GM10248 (cell line): ENCODE data around the gene BABAM2.

Experiments used
- CTCF ChIA-PET: fragments of 300-600 bp; sonication (Branson Sonifier 250); formaldehyde crosslinking; extraction: SDS; loops from one replicate; lab custom pipeline; 2021; ENCODE audit warnings: antibody characterized with exemption; lab: Yijun Ruan, JAX
- POLR2A ChIA-PET: fragments of 350-650 bp; sonication (Branson Sonifier 250); formaldehyde crosslinking; extraction: SDS; loops from one replicate; lab custom pipeline; 2020; ENCODE audit warnings: antibody characterized with exemption; lab: Yijun Ruan, JAX
- DNase-seq: peaks from one replicate; pipeline ENCODE4 v3.0.0; 2012; ENCODE audit errors: extremely low spot score
- TF ChIP-seq, protein P1 (sequence below): IDR thresholded peaks from 2 replicates; pipeline ENCODE4 v1.5.1; 2012; ENCODE audit warnings: mild to moderate bottlenecking, low read depth; ENCODE audit errors: extremely low read depth, missing control alignments, control extremely low read depth

BABAM2 gene

DNA sequence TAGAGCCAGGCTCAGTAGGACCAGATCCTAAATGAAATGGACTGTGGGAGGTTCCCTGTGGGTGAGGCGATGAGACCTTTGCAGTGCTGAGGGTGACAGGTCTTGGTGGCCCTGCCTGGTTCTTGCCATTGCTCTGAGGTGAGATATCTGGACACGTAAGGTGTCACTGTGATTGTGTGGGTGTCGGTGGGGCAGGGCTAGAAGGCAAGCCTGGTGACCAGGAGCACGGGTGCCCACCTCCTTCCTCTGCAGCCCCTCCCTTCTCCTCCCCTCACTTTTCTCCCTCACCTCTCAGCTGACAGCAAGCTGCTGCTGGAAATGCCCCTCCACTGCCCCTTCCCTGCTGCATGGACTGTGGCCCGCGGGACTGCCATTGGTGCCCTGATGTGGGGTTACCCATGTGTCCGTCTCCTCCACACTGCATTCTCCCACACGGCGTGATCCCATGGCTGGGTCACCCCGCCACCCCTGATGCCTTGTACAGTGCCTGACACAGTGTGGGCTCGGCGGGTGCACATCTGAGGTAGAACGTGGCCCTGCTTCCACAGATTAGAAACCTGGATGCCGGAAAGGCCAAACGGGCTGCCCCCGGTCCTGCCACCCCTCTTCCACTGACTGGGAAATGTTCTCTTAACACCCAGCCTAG is 446.6 kb downstream of the BABAM2 start:
- ChIA-PET POLR2A (no interaction called here), CTCF (interaction anchor here (1.3 kb wide), 1 partner anchor 10 kb away, joined by 4 read pairs; no protein-coding TSS in a partner anchor)
- DNase-seq = no peak
- TF ChIP-seq, protein P1, sequence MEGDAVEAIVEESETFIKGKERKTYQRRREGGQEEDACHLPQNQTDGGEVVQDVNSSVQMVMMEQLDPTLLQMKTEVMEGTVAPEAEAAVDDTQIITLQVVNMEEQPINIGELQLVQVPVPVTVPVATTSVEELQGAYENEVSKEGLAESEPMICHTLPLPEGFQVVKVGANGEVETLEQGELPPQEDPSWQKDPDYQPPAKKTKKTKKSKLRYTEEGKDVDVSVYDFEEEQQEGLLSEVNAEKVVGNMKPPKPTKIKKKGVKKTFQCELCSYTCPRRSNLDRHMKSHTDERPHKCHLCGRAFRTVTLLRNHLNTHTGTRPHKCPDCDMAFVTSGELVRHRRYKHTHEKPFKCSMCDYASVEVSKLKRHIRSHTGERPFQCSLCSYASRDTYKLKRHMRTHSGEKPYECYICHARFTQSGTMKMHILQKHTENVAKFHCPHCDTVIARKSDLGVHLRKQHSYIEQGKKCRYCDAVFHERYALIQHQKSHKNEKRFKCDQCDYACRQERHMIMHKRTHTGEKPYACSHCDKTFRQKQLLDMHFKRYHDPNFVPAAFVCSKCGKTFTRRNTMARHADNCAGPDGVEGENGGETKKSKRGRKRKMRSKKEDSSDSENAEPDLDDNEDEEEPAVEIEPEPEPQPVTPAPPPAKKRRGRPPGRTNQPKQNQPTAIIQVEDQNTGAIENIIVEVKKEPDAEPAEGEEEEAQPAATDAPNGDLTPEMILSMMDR = no peak

DNA sequence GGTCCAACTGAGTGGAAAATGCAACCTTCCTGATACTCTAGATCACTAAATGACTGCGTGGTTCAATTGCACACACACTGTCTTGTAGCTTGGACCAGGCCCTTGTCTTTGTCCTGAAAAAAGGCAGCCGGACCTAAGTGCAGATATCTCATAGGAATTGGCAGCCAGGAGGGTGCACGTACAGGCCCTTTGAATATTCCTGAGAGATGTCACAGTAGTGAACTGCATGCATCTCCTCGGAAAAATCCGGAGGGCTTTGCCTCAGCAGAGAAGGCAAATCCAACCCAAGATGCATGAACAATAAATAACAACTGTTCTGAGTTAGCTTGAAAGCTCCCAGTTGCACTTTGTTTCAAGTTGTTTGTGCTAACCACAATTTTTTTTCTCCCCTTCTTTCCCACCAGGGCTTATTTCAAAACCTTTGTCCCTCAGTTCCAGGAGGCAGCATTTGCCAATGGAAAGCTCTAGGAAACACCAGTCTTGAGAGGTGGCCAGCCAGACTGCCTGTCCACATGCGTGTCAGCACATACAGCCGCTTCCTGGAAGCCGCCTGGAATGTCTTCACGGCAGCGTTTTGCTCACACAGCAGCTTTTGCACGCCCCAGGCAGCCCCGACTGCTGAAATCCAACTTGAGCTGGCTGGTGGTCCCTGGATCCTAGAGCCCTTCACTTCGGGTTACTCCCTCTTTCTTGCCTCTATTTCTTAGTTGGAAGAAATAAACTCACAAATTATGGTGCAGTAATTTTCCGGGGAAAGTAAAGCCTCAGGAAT is 447.7 kb downstream of the BABAM2 start:
- ChIA-PET POLR2A (no interaction called here), CTCF (interaction anchor here (1.3 kb wide), 1 partner anchor 11 kb away, joined by 4 read pairs; no protein-coding TSS in a partner anchor)
- DNase-seq = no peak
- TF ChIP-seq, protein P1 = no peak

DNA sequence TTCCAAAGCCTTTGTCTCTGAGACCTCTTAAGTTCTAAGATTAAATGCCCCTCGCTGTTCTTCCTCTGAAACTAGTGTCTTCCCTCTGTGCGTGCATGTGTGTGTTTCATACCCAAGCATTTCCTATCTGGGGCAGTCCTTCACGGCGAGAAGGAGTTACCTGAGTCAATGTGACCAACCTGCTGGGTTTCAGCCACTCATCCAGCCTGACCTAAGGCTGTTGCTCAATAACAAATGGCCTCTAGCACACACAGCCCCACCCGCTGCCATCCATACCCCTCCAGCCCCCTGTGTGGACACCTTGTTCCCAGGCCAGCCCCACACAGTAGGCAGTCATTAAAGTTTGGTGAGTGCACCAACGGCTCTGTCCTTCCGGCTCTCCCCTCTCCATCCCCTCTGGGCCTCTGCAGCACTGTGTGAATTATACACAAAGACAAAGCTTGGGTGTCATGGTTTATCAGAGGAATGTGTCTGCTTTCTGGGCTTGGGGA is 448.3 kb downstream of the BABAM2 start:
- CTCF ChIA-PET = no interaction called here
- DNase-seq = no peak
- TF ChIP-seq, protein P1 = no peak
- POLR2A ChIA-PET = no interaction called here

DNA sequence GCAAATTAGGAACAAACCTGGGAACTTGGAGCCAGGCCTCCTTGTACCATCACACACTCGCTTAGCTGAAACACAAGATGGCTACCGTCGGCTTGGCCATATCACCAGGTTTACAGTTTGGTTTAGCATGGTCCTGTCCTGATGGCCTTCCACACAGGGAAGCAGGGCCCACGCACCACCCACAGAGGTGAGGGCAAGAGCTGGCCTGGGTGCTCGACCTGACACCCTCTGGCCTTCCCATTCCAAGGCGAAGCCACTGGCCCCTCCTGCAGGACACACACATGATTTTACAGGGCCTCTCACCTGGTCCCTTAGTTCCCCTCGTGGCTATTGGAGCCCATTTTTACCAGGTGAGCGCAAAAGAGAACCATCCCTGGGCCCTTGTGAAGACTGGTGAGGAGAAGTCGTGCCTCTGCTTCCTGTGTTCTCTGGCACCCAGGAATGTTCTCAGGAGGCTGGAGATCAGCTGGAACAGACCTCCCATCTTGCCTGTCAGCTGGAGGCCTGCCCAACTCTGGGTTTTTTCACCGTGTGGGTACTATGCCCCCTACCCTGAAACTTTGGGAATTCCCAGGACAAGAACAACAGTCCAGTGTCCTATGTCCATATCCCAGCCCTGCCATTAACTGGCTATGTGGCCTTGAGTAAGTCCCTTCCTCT is 449.1 kb downstream of the BABAM2 start:
- ChIA-PET POLR2A (no interaction called here), CTCF (interaction anchor here (1.2 to 1.6 kb wide), 2 partner anchors 11 to 22 kb away, joined by 3 read pairs; no protein-coding TSS in a partner anchor)
- TF ChIP-seq, protein P1 = no peak
- DNase-seq = no peak

DNA sequence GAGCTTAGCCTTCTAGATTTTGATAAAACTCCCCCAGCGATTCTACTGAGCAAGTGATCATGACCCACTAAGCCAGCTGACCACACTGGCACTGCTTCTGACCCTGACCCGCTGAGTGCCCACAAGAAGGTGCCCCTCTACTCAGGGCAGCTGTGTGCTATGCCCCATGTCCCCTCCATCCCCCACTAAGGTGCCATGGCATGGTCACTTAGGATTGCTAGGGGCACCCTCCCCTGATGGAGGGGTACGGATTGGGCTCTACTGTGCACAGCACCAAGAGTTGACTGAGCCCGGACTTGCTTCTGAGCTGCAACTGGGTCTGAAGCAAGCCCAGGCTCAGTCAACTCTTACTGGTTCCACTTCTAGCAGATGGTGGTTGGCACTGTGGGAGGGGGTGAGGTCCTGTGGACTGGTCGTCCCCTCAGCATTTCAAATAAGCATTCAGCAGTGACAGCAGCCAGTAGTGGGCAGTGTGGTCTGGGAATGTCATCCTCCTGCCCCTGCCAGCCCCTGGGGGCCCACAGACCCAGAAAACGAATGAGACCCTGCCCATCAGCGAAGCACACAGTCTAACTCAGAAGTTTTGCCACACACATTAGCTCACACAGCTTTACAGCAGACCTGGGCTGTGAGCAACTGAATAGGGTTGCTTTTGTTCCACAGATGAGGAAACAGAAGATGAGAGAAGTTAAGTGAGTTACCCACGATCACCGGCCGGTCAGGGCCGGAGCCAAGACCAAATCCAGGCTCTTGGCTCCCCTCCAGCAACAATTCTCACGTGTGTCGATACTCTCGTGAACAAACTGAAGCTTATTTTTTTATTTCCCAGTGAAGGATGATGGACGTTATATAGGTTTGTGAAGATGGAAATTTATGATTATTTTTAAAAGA is 450.0 kb downstream of the BABAM2 start:
- ChIA-PET POLR2A (no interaction called here), CTCF (interaction anchor here (1.0 to 2.5 kb wide), 4 partner anchors 10 to 21 kb away, joined by 3 to 11 read pairs (median 3); no protein-coding TSS in a partner anchor)
- TF ChIP-seq, protein P1 = no peak
- no peak for DNase-seq
